CD8-positive, alpha-beta memory T cell (primary cell): ENCODE results near the gene ZNF816. TPM values are rescaled to one million over a fixed set of nuclear protein-coding genes. Genes with fewer than 3 reads are reported as not detected.

Experiments used
- CTCF ChIA-PET: fragments of 350-600 bp; sonication (Branson Sonifier 250); formaldehyde crosslinking; loops from one replicate; lab custom pipeline; 2021; ENCODE audit warnings: antibody characterized with exemption; lab: Charles Lee
- POLR2A ChIA-PET: fragments of 350-600 bp; sonication (Branson Sonifier 250); formaldehyde crosslinking; loops from one replicate; lab custom pipeline; 2021; ENCODE audit warnings: antibody characterized with exemption; lab: Charles Lee
- DNase-seq, 5 donors: peaks; one replicate each; pipeline versions ENCODE4 v3.0.0 to v3.0.0-alpha.2; 2020 to 2022; ENCODE audit warnings: mixed read lengths in 1 of 5
- H3K27ac ChIP-seq: one replicate; pipeline ENCODE4 v1.7.0; 2013; ENCODE audit warnings: low read depth, mild to moderate bottlenecking, low read length, moderate library complexity
- H3K27me3 ChIP-seq: 2 replicates; pipeline ENCODE4 v1.7.0; 2013; ENCODE audit warnings: low read length, mild to moderate bottlenecking; ENCODE audit not compliant: insufficient read depth, poor library complexity, severe bottlenecking
- H3K36me3 ChIP-seq: 2 replicates; pipeline ENCODE4 v1.7.0; 2013; ENCODE audit warnings: mild to moderate bottlenecking, low read length, moderate library complexity; ENCODE audit not compliant: insufficient read depth
- H3K4me1 ChIP-seq: 2 replicates; pipeline ENCODE4 v1.7.0; 2013; ENCODE audit warnings: mild to moderate bottlenecking, low read length, moderate library complexity; ENCODE audit not compliant: insufficient read depth
- H3K4me3 ChIP-seq: 2 replicates; pipeline ENCODE4 v1.7.0; 2013; ENCODE audit warnings: mild to moderate bottlenecking, low read length
- H3K9me3 ChIP-seq: 2 replicates; pipeline ENCODE4 v1.7.0; 2013; ENCODE audit warnings: mild to moderate bottlenecking, low read length
- H3K27ac Mint-ChIP-seq, 8 donors: one replicate each; pipeline ENCODE4 v1.8.0; 2020 to 2021; ENCODE audit warnings: mixed read lengths in 8 of 8, mild to moderate bottlenecking in 6 of 8, inconsistent platforms in 3 of 8, moderate library complexity in 3 of 8
- H3K27me3 Mint-ChIP-seq, 2 donors: one replicate each; pipeline ENCODE4 v1.8.0; 2020 to 2021; ENCODE audit warnings: mixed read lengths in 2 of 2, mild to moderate bottlenecking in 1 of 2, moderate library complexity in 1 of 2
- H3K36me3 Mint-ChIP-seq, 3 donors: one replicate each; pipeline ENCODE4 v1.8.0; 2020 to 2021; ENCODE audit warnings: mixed read lengths in 3 of 3, inconsistent platforms in 1 of 3, mild to moderate bottlenecking in 1 of 3
- H3K4me1 Mint-ChIP-seq, 3 donors: one replicate each; pipeline ENCODE4 v1.8.0; 2020 to 2021; ENCODE audit warnings: mixed read lengths in 3 of 3, inconsistent platforms in 1 of 3, mild to moderate bottlenecking in 1 of 3
- H3K4me3 Mint-ChIP-seq, 7 donors: one replicate each; pipeline ENCODE4 v1.8.0; 2020 to 2021; ENCODE audit warnings: mixed read lengths in 7 of 7, mild to moderate bottlenecking in 6 of 7, moderate library complexity in 4 of 7, inconsistent platforms in 2 of 7
- H3K9me3 Mint-ChIP-seq, 5 donors: one replicate each; pipeline ENCODE4 v1.8.0; 2020 to 2022; ENCODE audit warnings: mixed read lengths in 5 of 5, mild to moderate bottlenecking in 3 of 5, moderate library complexity in 2 of 5, inconsistent platforms in 1 of 5
- polyA plus RNA-seq: library from polyadenylated mRNA; unstranded; fragments of 300-500 nt; fragmentation: Illumina TruSeq; gene quantifications from one replicate; pipeline ENCODE4 v1.2.3, GENCODE V29; 2021
- total RNA-seq, 2 experiments: library from RNA; stranded (reverse); gene quantifications; one replicate each; pipeline ENCODE4 v1.2.3, GENCODE V29; 2021

ZNF816 gene
- total and polyA plus RNA-seq, 3 experiments from 2014 or later: 10.6 to 17.1 (median 11.0) TPM

GRCh38 chr19:53002479-53002878, 39.8 kb upstream of the ZNF816 start:
- POLR2A ChIA-PET: no interaction called here
- CTCF ChIA-PET: no interaction called here
- peaks cover 4 to 14% of the 10 kb centered on the region in 2 donors for H3K27me3 Mint-ChIP-seq
- no peak overlapping the region for H3K27ac ChIP-seq
- H3K27ac Mint-ChIP-seq: no peak overlapping the region
- H3K27me3 ChIP-seq: no peaks in the 10 kb centered on the region
- H3K36me3 ChIP-seq: no peaks in the 10 kb centered on the region
- peaks cover 0 to 14% (median 5%) of the 10 kb centered on the region in 5 donors for H3K9me3 Mint-ChIP-seq
- no peaks in the 10 kb centered on the region for H3K4me1 ChIP-seq
- no peaks in the 10 kb centered on the region for H3K9me3 ChIP-seq
- H3K4me1 Mint-ChIP-seq: no peaks in the 10 kb centered on the region
- no peak for DNase-seq
- peaks cover 0 to 4% (median 0%) of the 10 kb centered on the region in 3 donors for H3K36me3 Mint-ChIP-seq
- no peak overlapping the region for H3K4me3 ChIP-seq
- H3K4me3 Mint-ChIP-seq: no peak overlapping the region

DNA sequence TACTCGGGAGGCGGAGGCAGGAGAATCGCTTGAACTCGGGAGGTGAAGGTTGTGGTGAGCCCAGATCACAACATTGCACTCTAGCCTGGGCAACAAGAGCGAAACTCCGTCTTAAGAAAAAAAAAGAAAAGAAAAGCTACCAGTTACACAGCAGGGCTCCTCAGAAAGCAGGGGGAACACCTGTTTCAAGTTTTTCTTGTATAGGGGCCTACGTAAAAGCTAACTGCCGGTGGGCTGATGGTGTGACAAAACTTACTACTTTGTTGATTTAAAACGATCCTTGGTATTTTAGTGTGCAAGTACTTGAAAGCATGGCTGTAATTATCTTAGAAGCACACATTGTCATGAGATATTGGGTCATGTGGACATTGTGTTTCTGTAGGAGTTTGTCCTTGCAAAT, 35.3 kb upstream of the ZNF816 start:
- Histone ChIP-seq H3K27ac (no peak overlapping the region), H3K4me3 (no peak overlapping the region), H3K36me3 (no peaks in the 10 kb centered on the region), H3K4me1 (no peaks in the 10 kb centered on the region), H3K9me3 (no peaks in the 10 kb centered on the region), H3K27me3 (no peaks in the 10 kb centered on the region)
- Mint-ChIP-seq H3K36me3 (peaks cover 0 to 4% (median 0%) of the 10 kb centered on the region in 3 donors), H3K4me3 (no peak overlapping the region), H3K4me1 (peaks cover 7 to 11% (median 11%) of the 10 kb centered on the region in 3 donors), H3K27me3 (peaks cover 4 to 14% of the 10 kb centered on the region in 2 donors), H3K27ac (no peak overlapping the region), H3K9me3 (peaks cover 0 to 15% (median 1%) of the 10 kb centered on the region in 5 donors)
- DNase-seq: no peak
- CTCF ChIA-PET: no interaction called here
- POLR2A ChIA-PET: no interaction called here

- H3K4me3 Mint-ChIP-seq: peak overlapping the region in 2 of 7 donors; percentile 20 to 59
- DNase-seq: no peak
- ChIA-PET CTCF (interaction anchor here (1.4 kb wide), 1 partner anchor 25 kb away, joined by 3 read pairs; no protein-coding TSS in a partner anchor), POLR2A (no interaction called here)
- no peak overlapping the region for H3K27ac Mint-ChIP-seq
- peaks cover 4 to 14% of the 10 kb centered on the region in 2 donors for H3K27me3 Mint-ChIP-seq
- H3K9me3 ChIP-seq: no peaks in the 10 kb centered on the region
- H3K4me1 ChIP-seq: no peaks in the 10 kb centered on the region
- no peaks in the 10 kb centered on the region for H3K36me3 ChIP-seq
- peaks cover 0 to 21% (median 3%) of the 10 kb centered on the region in 5 donors for H3K9me3 Mint-ChIP-seq
- H3K27ac ChIP-seq: no peak overlapping the region
- peaks cover 16 to 24% (median 24%) of the 10 kb centered on the region in 3 donors for H3K4me1 Mint-ChIP-seq
- no peaks in the 10 kb centered on the region for H3K27me3 ChIP-seq
- no peak overlapping the region for H3K4me3 ChIP-seq
- H3K36me3 Mint-ChIP-seq: peaks cover 0 to 4% (median 0%) of the 10 kb centered on the region in 3 donors
Measured at GRCh38 chr19:52995711-52996110, 33.0 kb upstream of the ZNF816 start.

- Histone ChIP-seq H3K4me1 (no peaks in the 10 kb centered on the region), H3K27me3 (no peaks in the 10 kb centered on the region), H3K27ac (peak overlapping the region; percentile 20), H3K4me3 (peak overlapping the region; percentile 60), H3K9me3 (no peaks in the 10 kb centered on the region), H3K36me3 (no peaks in the 10 kb centered on the region)
- H3K4me3 Mint-ChIP-seq: peak overlapping the region; percentile 77 to 91 (median 87)
- peaks cover 0 to 18% (median 6%) of the 10 kb centered on the region in 5 donors for H3K9me3 Mint-ChIP-seq
- ChIA-PET POLR2A (no interaction called here), CTCF (interaction anchor here (0.7 to 1.3 kb wide), 3 partner anchors 17 to 216 kb away, joined by 3 to 4 read pairs (median 3); partner anchors contain the start of gene ZNF816)
- peaks cover 16 to 24% (median 24%) of the 10 kb centered on the region in 3 donors for H3K4me1 Mint-ChIP-seq
- H3K27me3 Mint-ChIP-seq: peaks cover 4 to 6% of the 10 kb centered on the region in 2 donors
- DNase-seq: peak; percentile 70 to 89 (median 79)
- peak overlapping the region in 3 of 8 donors; percentile 29 to 90 (median 84) for H3K27ac Mint-ChIP-seq
- peaks cover 0 to 12% (median 11%) of the 10 kb centered on the region in 3 donors for H3K36me3 Mint-ChIP-seq
Measured at GRCh38 chr19:52993342-52994178, 30.9 kb upstream of the ZNF816 start.

GRCh38 chr19:52992109-52993004, 29.7 kb upstream of the ZNF816 start:
- DNase-seq: peak in 1 of 5 donors; percentile 4
- Mint-ChIP-seq H3K27me3 (no peaks in the 10 kb centered on the region), H3K4me3 (peak overlapping the region; percentile 77 to 91 (median 85)), H3K9me3 (peaks cover 0 to 20% (median 9%) of the 10 kb centered on the region in 5 donors), H3K27ac (peak overlapping the region; percentile 1 to 90 (median 34)), H3K36me3 (peaks cover 3 to 19% (median 19%) of the 10 kb centered on the region in 3 donors), H3K4me1 (peaks cover 16 to 24% (median 24%) of the 10 kb centered on the region in 3 donors)
- peak overlapping the region; percentile 20 for H3K27ac ChIP-seq
- H3K9me3 ChIP-seq: no peaks in the 10 kb centered on the region
- H3K4me3 ChIP-seq: peak overlapping the region; percentile 49
- POLR2A ChIA-PET: no interaction called here
- no peaks in the 10 kb centered on the region for H3K4me1 ChIP-seq
- no peaks in the 10 kb centered on the region for H3K36me3 ChIP-seq
- CTCF ChIA-PET: interaction anchor here (0.7 to 0.9 kb wide), 2 partner anchors 16 to 218 kb away, joined by 3 read pairs; no protein-coding TSS in a partner anchor
- no peaks in the 10 kb centered on the region for H3K27me3 ChIP-seq

GRCh38 chr19:52991484-52991883, 28.8 kb upstream of the ZNF816 start:
- POLR2A ChIA-PET: no interaction called here
- no peaks in the 10 kb centered on the region for H3K27me3 Mint-ChIP-seq
- H3K4me1 ChIP-seq: no peaks in the 10 kb centered on the region
- peak overlapping the region in 4 of 7 donors; percentile 26 to 91 (median 86) for H3K4me3 Mint-ChIP-seq
- H3K36me3 ChIP-seq: no peaks in the 10 kb centered on the region
- CTCF ChIA-PET: no interaction called here
- peaks cover 16 to 24% (median 24%) of the 10 kb centered on the region in 3 donors for H3K4me1 Mint-ChIP-seq
- H3K36me3 Mint-ChIP-seq: peaks cover 7 to 28% (median 27%) of the 10 kb centered on the region in 3 donors
- no peak overlapping the region for H3K27ac ChIP-seq
- DNase-seq: no peak
- peak overlapping the region in 2 of 8 donors; percentile 1 to 56 for H3K27ac Mint-ChIP-seq
- no peaks in the 10 kb centered on the region for H3K27me3 ChIP-seq
- H3K4me3 ChIP-seq: no peak overlapping the region
- peaks cover 0 to 28% (median 11%) of the 10 kb centered on the region in 5 donors for H3K9me3 Mint-ChIP-seq
- H3K9me3 ChIP-seq: no peaks in the 10 kb centered on the region

DNA sequence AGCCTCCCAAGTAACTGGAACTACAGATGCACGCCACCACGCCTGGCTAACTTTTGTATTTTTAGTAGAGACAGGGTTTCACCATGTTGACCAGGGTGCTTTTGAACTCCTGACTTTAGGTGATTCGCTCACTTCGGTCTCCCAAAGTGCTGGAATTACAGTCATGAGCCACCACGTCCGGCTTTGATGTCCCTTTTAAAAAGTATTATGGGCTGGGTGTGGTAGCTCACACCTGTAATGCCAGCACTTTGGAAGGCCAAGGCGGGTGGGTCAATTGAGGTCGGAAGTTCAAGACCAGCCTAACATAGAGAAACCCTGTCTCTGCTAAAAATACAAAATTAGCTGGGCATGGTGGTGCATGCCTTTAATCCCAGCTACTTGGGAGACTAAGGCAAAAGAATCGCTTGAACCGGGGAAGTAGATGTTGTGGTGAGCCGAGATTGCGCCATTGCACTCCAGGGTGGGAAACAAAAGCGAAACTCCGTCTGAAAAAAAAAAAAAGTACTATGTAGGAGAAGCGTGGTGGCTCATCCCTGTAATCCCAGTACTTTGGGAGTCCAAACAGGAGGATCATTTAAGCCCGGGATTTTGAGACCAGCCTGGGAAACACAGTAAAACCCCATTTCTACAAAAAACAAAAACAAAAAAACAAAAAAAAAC, 28.2 kb upstream of the ZNF816 start:
- CTCF ChIA-PET: no interaction called here
- no peaks in the 10 kb centered on the region for H3K27me3 Mint-ChIP-seq
- no peak overlapping the region for H3K4me3 Mint-ChIP-seq
- POLR2A ChIA-PET: no interaction called here
- peaks cover 0 to 34% (median 13%) of the 10 kb centered on the region in 5 donors for H3K9me3 Mint-ChIP-seq
- Histone ChIP-seq H3K36me3 (no peaks in the 10 kb centered on the region), H3K4me1 (no peaks in the 10 kb centered on the region), H3K9me3 (no peaks in the 10 kb centered on the region), H3K27ac (no peak overlapping the region), H3K27me3 (no peaks in the 10 kb centered on the region), H3K4me3 (no peak overlapping the region)
- DNase-seq: no peak
- H3K27ac Mint-ChIP-seq: no peak overlapping the region
- peaks cover 8 to 34% (median 33%) of the 10 kb centered on the region in 3 donors for H3K36me3 Mint-ChIP-seq
- H3K4me1 Mint-ChIP-seq: peaks cover 16 to 24% (median 24%) of the 10 kb centered on the region in 3 donors
